GM12878 (cell line): ENCODE measurements around the gene TNFAIP3. TPM values are rescaled to one million over a fixed set of nuclear protein-coding genes. Genes with fewer than 3 reads are reported as not detected.

Experiments
- ATAC-seq: fragments of 200-7000 bp; cut with Tn5 transposase; 3 replicates; pipeline ENCODE4 v1.9.1; 2020; ENCODE audit warnings: mild to moderate bottlenecking, moderate library complexity
- BruUV-seq: library from RNA; stranded (reverse); fragments of 400-500 nt; replicated peaks from 2 replicates; lab custom pipeline; 2021; lab: Mats Ljungman, UMichigan
- CTCF ChIA-PET: fragments of 300-600 bp; sonication (Branson Sonifier 250); formaldehyde crosslinking; extraction: SDS; loops from one replicate; lab custom pipeline; 2021; ENCODE audit warnings: inconsistent platforms; lab: Yijun Ruan, JAX
- POLR2A ChIA-PET: fragments of 350-600 bp; formaldehyde crosslinking; extraction: SDS; loops from one replicate; lab custom pipeline; 2021; ENCODE audit warnings: inconsistent platforms; lab: Charles Lee
- RAD21 ChIA-PET: fragments of 300-600 bp; sonication (Branson Sonifier 250); formaldehyde crosslinking; loops from one replicate; lab custom pipeline; 2023; ENCODE audit warnings: antibody characterized with exemption; ENCODE audit not compliant: unreplicated experiment; lab: Charles Lee
- SMC1A ChIA-PET: fragments of 300-600 bp; sonication (Branson Sonifier 250); formaldehyde crosslinking; loops from one replicate; lab custom pipeline; 2023; ENCODE audit not compliant: unreplicated experiment, uncharacterized antibody; lab: Charles Lee
- DNase-seq: peaks from one replicate; pipeline ENCODE4 v3.0.0-alpha.2; 2011; ENCODE audit warnings: low read depth, low spot score
- FAIRE-seq: peaks from 3 replicates; lab custom pipeline; 2011; peaks lifted over from hg19 to GRCh38; lab: Jason Lieb, UNC
- H2AFZ ChIP-seq: 2 replicates; pipeline ENCODE4 v1.6.0; 2011; ENCODE audit warnings: low read depth, low read length, control low read depth; ENCODE audit not compliant: control insufficient read depth
- H3K27ac ChIP-seq: 2 replicates; pipeline ENCODE4 v1.5.1; 2011; ENCODE audit warnings: control low read depth; ENCODE audit not compliant: control insufficient read depth, insufficient read depth
- H3K27me3 ChIP-seq, 2 experiments: replicated peaks in 1 of 2; 2 replicates each; pipeline versions ENCODE4 v1.6.0 to v1.6.1; 2011; ENCODE audit warnings: low read length in 1 of 2; ENCODE audit not compliant: control insufficient read depth in 2 of 2, insufficient read depth in 2 of 2
- H3K36me3 ChIP-seq, 2 experiments: 2 replicates each; pipeline ENCODE4 v1.5.1; 2011; ENCODE audit warnings: low read length in 1 of 2; ENCODE audit not compliant: control insufficient read depth in 2 of 2, insufficient read depth in 2 of 2
- H3K4me1 ChIP-seq: 2 replicates; pipeline ENCODE4 v1.6.1; 2011; ENCODE audit warnings: mild to moderate bottlenecking, low read length, moderate library complexity, mixed read lengths; ENCODE audit not compliant: control insufficient read depth, insufficient read depth
- H3K4me2 ChIP-seq: 2 replicates; pipeline ENCODE4 v1.6.0; 2011; ENCODE audit warnings: control low read depth; ENCODE audit not compliant: control insufficient read depth, insufficient read depth
- H3K4me3 ChIP-seq: fragments of 200-600 bp; sonication (generic); 2 replicates; pipeline ENCODE4 v1.5.1; 2016
- H3K79me2 ChIP-seq: 2 replicates; pipeline ENCODE4 v1.6.0; 2011; ENCODE audit warnings: low read length; ENCODE audit not compliant: control insufficient read depth, insufficient read depth
- H3K9ac ChIP-seq: 2 replicates; pipeline ENCODE4 v1.8.0; 2011; ENCODE audit warnings: low read length, control low read depth, mixed read lengths; ENCODE audit not compliant: control insufficient read depth, insufficient read depth
- H3K9me3 ChIP-seq: replicated peaks from 3 replicates; pipeline ENCODE4 v1.5.1; 2011; ENCODE audit warnings: mild to moderate bottlenecking, low read length; ENCODE audit not compliant: control insufficient read depth, insufficient read depth
- H4K20me1 ChIP-seq: 2 replicates; pipeline ENCODE4 v1.6.0; 2011; ENCODE audit not compliant: control insufficient read depth, insufficient read depth
- ASH2L ChIP-seq: fragments of 300-600, 200-600 bp; sonication (generic); IDR thresholded peaks from 2 replicates; pipeline ENCODE4 v1.6.1; 2017; ENCODE audit warnings: low read depth, mild to moderate bottlenecking, borderline replicate concordance
- ATF3 ChIP-seq: IDR thresholded peaks from 2 replicates; pipeline ENCODE4 v1.6.1; 2011; ENCODE audit warnings: low read depth, mild to moderate bottlenecking, low read length, moderate library complexity, borderline replicate concordance; ENCODE audit errors: extremely low read depth
- BACH1 ChIP-seq: fragments of 450-650 bp; IDR thresholded peaks from 2 replicates; pipeline ENCODE4 v1.6.1; 2017; ENCODE audit warnings: mild to moderate bottlenecking, borderline replicate concordance
- CHD2 ChIP-seq: IDR thresholded peaks from 2 replicates; pipeline ENCODE4 v1.6.1; 2011; ENCODE audit warnings: low read depth, low read length, improper control_type of control experiment, borderline replicate concordance
- GABPA ChIP-seq: IDR thresholded peaks from 2 replicates; pipeline ENCODE4 v1.6.1; 2014; ENCODE audit warnings: antibody characterized with exemption, low read depth, mild to moderate bottlenecking, inconsistent platforms
- IKZF1 ChIP-seq: fragments of 450-650 bp; conservative IDR thresholded peaks from 2 replicates; pipeline ENCODE4 v1.6.1; 2017; ENCODE audit warnings: antibody characterized with exemption, mild to moderate bottlenecking
- KLF5 ChIP-seq: fragments of 450-650 bp; IDR thresholded peaks from 2 replicates; pipeline ENCODE4 v1.6.1; 2014; ENCODE audit warnings: mild to moderate bottlenecking; ENCODE audit not compliant: partially characterized antibody
- MYB ChIP-seq: fragments of 150-350 bp; IDR thresholded peaks from 2 replicates; pipeline ENCODE4 v1.6.1; 2014; ENCODE audit warnings: mild to moderate bottlenecking, low read depth, low read length, borderline replicate concordance
- NFYA ChIP-seq: IDR thresholded peaks from 2 replicates; pipeline ENCODE4 v1.6.1; 2011; ENCODE audit warnings: low read depth, mild to moderate bottlenecking, low read length, improper control_type of control experiment, borderline replicate concordance
- NR2F1 ChIP-seq: fragments of 450-650 bp; conservative IDR thresholded peaks from 2 replicates; pipeline ENCODE4 v1.6.1; 2017; ENCODE audit warnings: mild to moderate bottlenecking
- POLR2A ChIP-seq: IDR thresholded peaks from 2 replicates; pipeline ENCODE4 v1.6.1; 2011; ENCODE audit warnings: low read depth, mild to moderate bottlenecking, low read length
- RB1 ChIP-seq: fragments of 450-650 bp; formaldehyde crosslinking; IDR thresholded peaks from 2 replicates; pipeline ENCODE4 v1.6.1; 2017; ENCODE audit warnings: mild to moderate bottlenecking, borderline replicate concordance
- SMARCA5 ChIP-seq: fragments of 450-650 bp; IDR thresholded peaks from 2 replicates; pipeline ENCODE4 v1.6.1; 2017; ENCODE audit warnings: mild to moderate bottlenecking
- SPI1 ChIP-seq: IDR thresholded peaks from 2 replicates; pipeline ENCODE4 v1.6.1; 2011; ENCODE audit warnings: low read depth, mild to moderate bottlenecking, low read length, moderate library complexity, borderline replicate concordance; ENCODE audit not compliant: insufficient read depth
- TAF1 ChIP-seq: IDR thresholded peaks from 2 replicates; pipeline ENCODE4 v1.6.1; 2011; ENCODE audit warnings: mild to moderate bottlenecking, low read depth, low read length, borderline replicate concordance
- ZBTB33 ChIP-seq: fragments of 450-650 bp; IDR thresholded peaks from 2 replicates; pipeline ENCODE4 v1.6.1; 2017; ENCODE audit warnings: mild to moderate bottlenecking
- ZNF217 ChIP-seq: fragments of 450-650 bp; IDR thresholded peaks from 2 replicates; pipeline ENCODE4 v1.6.1; 2017; ENCODE audit warnings: antibody characterized with exemption, mild to moderate bottlenecking
- ZNF274 ChIP-seq: IDR thresholded peaks from one replicate; pipeline ENCODE4 v1.8.0; 2011; ENCODE audit not compliant: insufficient read length, insufficient read depth
- ZZZ3 ChIP-seq: IDR thresholded peaks from 2 replicates; pipeline ENCODE4 v1.6.1; 2011; ENCODE audit warnings: low read depth; ENCODE audit not compliant: control insufficient read depth, insufficient read length
- WGBS: methylation state at CpG from one replicate; pipeline ENCODE4 v1.1.6; 2016; ENCODE audit warnings: low lambda C conversion rate; ENCODE audit not compliant: insufficient replicate concordance, insufficient coverage; ENCODE audit errors: missing lambda C conversion rate; 5-methylcytosine and 5-hydroxymethylcytosine counted together
- in situ Hi-C: fragments of 300-500 bp; cut with MboI; formaldehyde crosslinking; loops from 9 replicates; pipeline ENCODE4 v1.14.3; 2018; ENCODE audit warnings: mixed read lengths
- intact Hi-C: fragments of 100-400 bp; cut with micrococcal nuclease; formaldehyde crosslinking; loops from one replicate; pipeline ENCODE4 v1.14.2; 2022; ENCODE audit not compliant: unreplicated experiment
- polyA plus RNA-seq, 11 experiments: library from polyadenylated mRNA; depleted of rRNA in 4 of 11; unstranded in 6 of 11; stranded (reverse) in 5 of 11; fragments of >200 nt; fragmentation: Nextera tagmentation in 4 of 11; fragmentation: Illumina TruSeq in 1 of 11; extraction: Ambion mirVana in 4 of 11; extraction: Trizol in 1 of 11; gene quantifications; 1 replicate in 1 of 11; 2 replicates in 10 of 11; pipeline versions ENCODE4 v1.2.1 to v1.2.3, GENCODE V29; 2011 to 2016; ENCODE audit warnings: inconsistent platforms in 2 of 11, missing spikeins in 2 of 11, low read depth in 1 of 11
- total RNA-seq, 4 experiments: library from RNA; depleted of rRNA in 3 of 4; stranded (reverse); fragments of >200 nt in 3 of 4; fragmentation: Illumina TruSeq in 1 of 4; extraction: Trizol in 1 of 4; gene quantifications; 2 replicates each; pipeline versions ENCODE4 v1.2.1 to v1.2.3, GENCODE V29; 2013 to 2021

The TNFAIP3 gene
- total and polyA plus RNA-seq, 10 of the 15 experiments (the other 5 are each of a cell fraction or from before 2014, with no cell fraction given), result 18.0 to 350 (median 127) TPM

GRCh38 chr6:137928286-137928685, 61.2 kb downstream of the TNFAIP3 start (continued):
- TF ChIP-seq BACH1, result 0 out of 2 replicates have a peak, but pooled peaks have one; percentile 39

- BruUV-seq, result no TSS peak
- SMC1A ChIA-PET, result interaction anchor here (0.6 to 34.9 kb wide), 16 partner anchors 8 to 274 kb away, joined by 3 to 1237 read pairs (median 4); partner anchors contain the start of gene TNFAIP3
- no peak overlapping the region for H3K4me3 ChIP-seq
- peak overlapping the region; percentile 45; the same call in 1 of the 2 replicates for H3K4me2 ChIP-seq
- H3K9me3 ChIP-seq, result peaks cover 10% of the 10 kb centered on the region; the same call in 2 of the 3 replicates
- 0 out of 2 replicates have a peak overlapping the region, but pooled peaks have one; percentile 9 for H3K9ac ChIP-seq
- H3K79me2 ChIP-seq, result peaks cover 2% of the 10 kb centered on the region; the same call in 1 of the 2 replicates
- peak overlapping the region; percentile 38 for H3K27ac ChIP-seq
- RAD21 ChIA-PET, result interaction anchor here (0.7 to 1.8 kb wide), 17 partner anchors 8 to 227 kb away, joined by 3 to 11 read pairs (median 4); no protein-coding TSS in a partner anchor
- H3K27me3 ChIP-seq, result no peaks in the 10 kb centered on the region
- no peak for FAIRE-seq
- H4K20me1 ChIP-seq, result no peaks in the 10 kb centered on the region
- 37% methylated on average over 6 of the region's 6 CpGs for WGBS
- peak; percentile 14 for ATAC-seq
- intact Hi-C loops, result no loop called here
- H3K36me3 ChIP-seq, result no peaks in the 10 kb centered on the region
- CTCF ChIA-PET, result interaction anchor here (0.6 to 6.8 kb wide), 8 partner anchors 8 to 227 kb away, joined by 3 to 65 read pairs (median 4); no protein-coding TSS in a partner anchor
- in situ Hi-C loops, result no loop called here
- POLR2A ChIA-PET, result interaction anchor here (0.8 to 3.1 kb wide), 11 partner anchors 7 to 120 kb away, joined by 3 to 11 read pairs (median 4); no protein-coding TSS in a partner anchor
- DNase-seq, result no peak
- H2AFZ ChIP-seq, result peak overlapping the region; percentile 49
- H3K4me1 ChIP-seq, result peaks cover 45% of the 10 kb centered on the region
- TF ChIP-seq GABPA (no peak), ZNF274 (no peak), IKZF1 (peak; percentile 67), MYB (no peak), NFYA (no peak), SPI1 (peak; percentile 55), ATF3 (no peak), RB1 (no peak), ZBTB33 (no peak), TAF1 (no peak), ASH2L (no peak), KLF5 (no peak), NR2F1 (no peak), POLR2A (no peak), ZZZ3 (no peak), SMARCA5 (no peak), CHD2 (no peak), ZNF217 (no peak)
These were observed 64.9 kb downstream of the TNFAIP3 start for GRCh38 chr6:137931849-137932465.
